GM08714 (cell line): Measurements from ENCODE around the gene L2HGDH.
"Not testable (repeated sequence)": the region's sequence is repeated elsewhere in the genome, so short reads cannot be mapped to it uniquely, and the experiment has no call there.

Experiments
- H3K4me3 ChIP-seq: fragments of 200-500 bp; sonication (Bioruptor generic); 2 replicates; pipeline ENCODE4 v1.5.1; 2014; ENCODE audit warnings: mild to moderate bottlenecking, low read length, inconsistent platforms
- ZNF274 ChIP-seq: IDR thresholded peaks from 2 replicates; pipeline ENCODE4 v1.6.1; 2012; ENCODE audit warnings: mild to moderate bottlenecking, low read depth, low read length

The L2HGDH gene

GRCh38 chr14:50320283-50320682 lies 8.3 kb upstream of the L2HGDH start:
- TF ChIP-seq ZNF274 = no peak
- H3K4me3 ChIP-seq = no peak overlapping the region

GRCh38 chr14:50319721-50320120 lies 7.7 kb upstream of the L2HGDH start:
- no peak for TF ChIP-seq ZNF274
- H3K4me3 ChIP-seq = no peak overlapping the region

- no peak for TF ChIP-seq ZNF274
- H3K4me3 ChIP-seq = no peak overlapping the region
Measured at GRCh38 chr14:50319293-50319692, 7.3 kb upstream of the L2HGDH start.

- H3K4me3 ChIP-seq = no peak overlapping the region
- TF ChIP-seq ZNF274 = no peak
Measured at GRCh38 chr14:50318031-50318626, 6.1 kb upstream of the L2HGDH start.

GRCh38 chr14:50314098-50314497 lies 2.1 kb upstream of the L2HGDH start:
- not testable (repeated sequence) for H3K4me3 ChIP-seq

GRCh38 chr14:50312734-50313054 lies 665 bp upstream of the L2HGDH start:
- H3K4me3 ChIP-seq = peak overlapping the region; percentile 90
- TF ChIP-seq ZNF274 = no peak

GRCh38 chr14:50311337-50311971 lies 575 bp downstream of the L2HGDH start:
- peak overlapping the region; percentile 90 for H3K4me3 ChIP-seq
- TF ChIP-seq ZNF274 = no peak

GRCh38 chr14:50310445-50310844 lies 1.6 kb downstream of the L2HGDH start:
- H3K4me3 ChIP-seq = 0 out of 2 replicates have a peak overlapping the region, but pooled peaks have one; percentile 90
- no peak for TF ChIP-seq ZNF274

- no peak overlapping the region for H3K4me3 ChIP-seq
- TF ChIP-seq ZNF274 = no peak
Measured at GRCh38 chr14:50308363-50308915, 3.6 kb downstream of the L2HGDH start.

- H3K4me3 ChIP-seq = no peak overlapping the region
- no peak for TF ChIP-seq ZNF274
Measured at GRCh38 chr14:50303744-50304471, 8.1 kb downstream of the L2HGDH start.

- TF ChIP-seq ZNF274 = no peak
- no peak overlapping the region for H3K4me3 ChIP-seq
Measured at GRCh38 chr14:50301914-50302313, 10.1 kb downstream of the L2HGDH start.

- no peak for TF ChIP-seq ZNF274
- no peak overlapping the region for H3K4me3 ChIP-seq
Measured at GRCh38 chr14:50299585-50299984, 12.4 kb downstream of the L2HGDH start.

GRCh38 chr14:50290306-50290705 lies 21.7 kb downstream of the L2HGDH start:
- H3K4me3 ChIP-seq = no peak overlapping the region
- no peak for TF ChIP-seq ZNF274

GRCh38 chr14:50288146-50288545 lies 23.9 kb downstream of the L2HGDH start:
- TF ChIP-seq ZNF274 = no peak
- no peak overlapping the region for H3K4me3 ChIP-seq

GRCh38 chr14:50285861-50286260 lies 26.2 kb downstream of the L2HGDH start:
- TF ChIP-seq ZNF274 = no peak
- no peak overlapping the region for H3K4me3 ChIP-seq

GRCh38 chr14:50272498-50272897 lies 39.5 kb downstream of the L2HGDH start:
- no peak overlapping the region for H3K4me3 ChIP-seq
- TF ChIP-seq ZNF274 = no peak
